ENCODE measurements around the gene KIF19.

Gene KIF19

DNA sequence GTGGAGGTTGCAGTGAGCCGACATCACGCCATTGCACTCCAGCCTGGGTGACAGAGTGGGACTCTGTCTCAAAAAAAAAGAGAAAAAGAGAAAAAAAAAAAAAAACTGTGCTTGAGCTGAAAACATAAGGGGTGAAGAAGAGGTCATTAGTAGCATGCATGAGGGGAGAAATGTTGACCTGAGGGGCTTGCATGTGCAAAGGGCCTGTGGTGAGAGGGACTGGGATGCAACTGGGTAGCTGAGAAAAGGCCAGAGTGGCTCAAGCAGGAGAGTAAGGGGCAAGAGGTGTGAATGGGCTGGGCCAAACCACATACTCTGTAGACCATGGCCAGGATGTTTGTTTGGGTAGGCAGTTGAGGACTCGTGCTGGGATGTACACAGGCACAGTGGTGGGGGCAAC is 3.4 kb downstream of the KIF19 start:
- in situ Hi-C loops (cut with MboI; ENCODE audit: low pct_unique_long_range_greater_than_20kb, low sequenced_read_pairs, unreplicated experiment), result no loop called here
- TF ChIP-seq, protein P1, sequence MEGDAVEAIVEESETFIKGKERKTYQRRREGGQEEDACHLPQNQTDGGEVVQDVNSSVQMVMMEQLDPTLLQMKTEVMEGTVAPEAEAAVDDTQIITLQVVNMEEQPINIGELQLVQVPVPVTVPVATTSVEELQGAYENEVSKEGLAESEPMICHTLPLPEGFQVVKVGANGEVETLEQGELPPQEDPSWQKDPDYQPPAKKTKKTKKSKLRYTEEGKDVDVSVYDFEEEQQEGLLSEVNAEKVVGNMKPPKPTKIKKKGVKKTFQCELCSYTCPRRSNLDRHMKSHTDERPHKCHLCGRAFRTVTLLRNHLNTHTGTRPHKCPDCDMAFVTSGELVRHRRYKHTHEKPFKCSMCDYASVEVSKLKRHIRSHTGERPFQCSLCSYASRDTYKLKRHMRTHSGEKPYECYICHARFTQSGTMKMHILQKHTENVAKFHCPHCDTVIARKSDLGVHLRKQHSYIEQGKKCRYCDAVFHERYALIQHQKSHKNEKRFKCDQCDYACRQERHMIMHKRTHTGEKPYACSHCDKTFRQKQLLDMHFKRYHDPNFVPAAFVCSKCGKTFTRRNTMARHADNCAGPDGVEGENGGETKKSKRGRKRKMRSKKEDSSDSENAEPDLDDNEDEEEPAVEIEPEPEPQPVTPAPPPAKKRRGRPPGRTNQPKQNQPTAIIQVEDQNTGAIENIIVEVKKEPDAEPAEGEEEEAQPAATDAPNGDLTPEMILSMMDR (IDR thresholded peaks at IDR 0.05; ENCODE audit: extremely low read depth, insufficient read depth, missing control alignments), result no peak
- no peak for DNase-seq (ENCODE audit: low spot score)

DNA sequence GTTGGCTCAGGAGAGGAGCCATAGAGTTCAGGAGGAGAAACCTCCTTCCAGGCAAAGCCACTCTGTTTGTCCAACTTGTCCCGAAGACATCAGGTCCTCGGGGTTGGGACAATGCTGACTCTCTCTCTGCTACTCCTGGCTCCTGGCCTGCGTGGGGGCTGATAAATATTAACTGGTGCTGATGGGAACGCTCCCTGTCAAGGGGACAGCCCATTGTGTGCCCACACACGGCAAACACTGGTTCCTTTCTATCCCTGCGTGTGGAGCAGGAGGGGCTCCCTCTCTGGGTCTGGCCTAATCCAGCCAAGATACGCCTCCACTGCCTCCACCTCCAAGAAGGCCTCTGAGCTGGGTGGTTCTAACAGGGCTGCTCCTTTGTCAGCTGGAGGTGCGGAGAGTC is 4.4 kb downstream of the KIF19 start:
- no peak for DNase-seq (ENCODE audit: low spot score)
- in situ Hi-C loops (cut with MboI; ENCODE audit: low pct_unique_long_range_greater_than_20kb, low sequenced_read_pairs, unreplicated experiment), result no loop called here
- TF ChIP-seq, protein P1 (IDR thresholded peaks at IDR 0.05; ENCODE audit: extremely low read depth, insufficient read depth, missing control alignments), result no peak

DNA sequence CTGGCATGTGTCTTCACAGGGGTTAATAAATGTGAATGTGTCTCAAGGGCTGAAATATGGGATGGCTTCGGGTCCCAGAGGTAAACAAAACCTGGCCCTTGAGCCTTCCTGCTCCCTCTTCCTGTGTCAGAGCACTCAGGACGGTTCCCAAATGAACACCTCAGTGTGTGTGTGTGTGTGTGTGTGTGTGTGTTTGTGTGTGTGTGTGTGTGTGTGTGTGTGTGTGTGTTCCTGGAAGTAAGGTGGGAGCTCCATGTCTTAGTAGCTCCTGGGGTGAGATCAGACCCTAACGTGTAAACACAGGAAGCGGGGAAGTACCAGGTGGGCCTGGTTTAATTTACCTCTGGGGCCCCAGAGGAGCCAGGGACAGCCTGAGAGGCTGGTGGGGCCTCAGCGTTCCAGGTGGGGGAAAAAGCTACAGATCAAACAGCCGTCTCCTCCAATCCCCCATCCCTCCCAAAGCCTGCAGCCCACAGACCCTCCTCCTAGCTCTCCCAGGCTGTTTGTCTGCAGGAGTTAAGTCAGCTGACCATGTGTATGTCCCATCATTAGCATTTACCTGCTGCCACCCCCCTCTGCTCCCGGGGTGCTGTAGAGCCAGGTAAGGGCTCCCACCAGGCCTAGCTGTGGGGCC is 6.1 kb downstream of the KIF19 start:
- TF ChIP-seq, protein P1 (IDR thresholded peaks at IDR 0.05; ENCODE audit: extremely low read depth, insufficient read depth, missing control alignments), result no peak
- in situ Hi-C loops (cut with MboI; ENCODE audit: low pct_unique_long_range_greater_than_20kb, low sequenced_read_pairs, unreplicated experiment), result no loop called here
- no peak for DNase-seq (ENCODE audit: low spot score)

DNA sequence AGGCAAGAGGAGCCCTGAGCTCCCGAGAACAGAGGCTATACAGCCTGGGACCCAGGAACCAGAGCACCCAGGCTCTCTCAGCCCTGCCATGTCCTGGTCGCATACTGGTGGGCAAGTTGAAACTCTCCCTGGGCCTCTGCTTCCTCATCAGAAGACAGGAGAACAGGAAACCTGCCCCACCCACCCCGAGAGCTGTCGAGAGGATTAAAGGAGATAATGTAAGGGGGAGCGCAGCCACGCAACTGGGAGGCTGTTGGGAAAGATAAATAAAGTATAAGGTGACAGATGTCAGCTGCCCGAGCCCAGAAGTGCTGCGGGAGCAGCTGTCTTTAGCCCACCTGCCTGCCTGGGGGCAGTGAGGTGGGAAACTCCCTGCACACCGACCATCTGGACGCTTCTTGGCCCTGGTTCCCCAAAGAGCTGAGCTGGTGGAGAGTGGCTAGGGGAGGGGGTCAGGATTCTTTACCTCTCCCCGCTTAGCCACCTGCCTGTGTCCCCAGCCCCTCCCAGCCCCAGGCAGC is 6.8 kb downstream of the KIF19 start:
- TF ChIP-seq, protein P1 (IDR thresholded peaks at IDR 0.05; ENCODE audit: extremely low read depth, insufficient read depth, missing control alignments), result no peak
- in situ Hi-C loops (cut with MboI; ENCODE audit: low pct_unique_long_range_greater_than_20kb, low sequenced_read_pairs, unreplicated experiment), result no loop called here
- DNase-seq (ENCODE audit: low spot score), result no peak

DNA sequence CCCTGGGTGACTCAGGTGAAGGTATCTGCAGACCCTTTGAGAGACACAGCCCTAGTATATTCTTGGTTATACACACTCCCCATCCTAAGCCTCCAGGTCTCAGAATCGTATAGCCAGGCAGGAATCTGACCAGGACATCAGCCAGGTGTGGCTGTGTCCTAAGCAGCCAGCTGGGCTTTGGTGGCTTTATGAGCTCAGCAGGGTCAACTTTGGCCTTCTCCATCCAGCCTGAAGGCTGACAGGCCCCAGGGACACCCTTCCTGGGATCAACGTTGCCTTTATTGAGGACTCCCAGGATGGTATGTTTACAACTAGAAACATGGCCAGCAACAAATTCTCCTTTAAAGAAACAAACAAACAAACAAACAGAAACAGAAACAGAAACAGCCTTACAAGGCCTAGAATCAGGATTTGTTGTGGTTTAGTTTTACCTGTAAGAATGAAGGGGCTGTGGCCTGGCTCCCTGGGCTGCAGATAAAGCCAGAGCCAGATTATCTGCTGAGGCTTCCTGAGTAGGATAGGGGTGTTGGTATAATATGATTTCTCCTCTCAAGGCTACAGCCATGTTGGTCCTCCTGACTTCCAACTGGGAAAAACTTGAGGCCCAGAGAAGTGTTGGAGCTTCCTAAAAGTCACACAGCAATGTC is 8.5 kb downstream of the KIF19 start:
- DNase-seq (ENCODE audit: low spot score), result no peak
- TF ChIP-seq, protein P1 (IDR thresholded peaks at IDR 0.05; ENCODE audit: extremely low read depth, insufficient read depth, missing control alignments), result no peak
- in situ Hi-C loops (cut with MboI; ENCODE audit: low pct_unique_long_range_greater_than_20kb, low sequenced_read_pairs, unreplicated experiment), result no loop called here

DNA sequence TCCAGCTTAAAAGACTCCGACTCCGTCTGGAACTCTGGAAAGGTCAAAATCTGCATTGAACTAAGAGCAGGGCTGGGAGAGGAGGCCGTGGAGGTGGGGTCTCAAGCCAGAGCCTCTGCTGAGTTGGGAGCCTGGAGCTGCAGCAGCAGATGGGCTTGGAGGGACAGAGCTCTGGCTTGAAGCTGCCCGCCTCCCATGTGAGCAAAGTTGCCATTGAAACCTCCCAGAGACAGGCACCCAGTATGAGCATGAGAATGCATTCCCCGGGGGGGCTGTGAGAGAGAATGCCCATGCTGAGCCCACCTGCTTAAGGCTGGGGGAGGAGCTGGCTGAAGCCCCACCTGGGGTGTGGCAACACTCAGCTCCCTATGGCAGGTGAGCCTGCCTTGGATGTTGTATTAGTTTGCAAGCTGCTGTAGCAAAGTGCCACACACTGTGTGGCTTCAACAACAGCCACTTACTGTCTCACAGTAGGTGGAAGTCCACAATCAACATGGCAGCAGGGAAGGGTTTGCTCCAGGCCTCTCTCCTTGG is 9.6 kb downstream of the KIF19 start:
- no peak for DNase-seq (ENCODE audit: low spot score)
- in situ Hi-C loops (cut with MboI; ENCODE audit: low pct_unique_long_range_greater_than_20kb, low sequenced_read_pairs, unreplicated experiment), result no loop called here
- TF ChIP-seq, protein P1 (IDR thresholded peaks at IDR 0.05; ENCODE audit: extremely low read depth, insufficient read depth, missing control alignments), result no peak
